ENCODE data around the gene REP15. TPM values are rescaled to one million over a fixed set of nuclear protein-coding genes. Genes with fewer than 3 reads are reported as not detected.

Gene REP15
- total RNA-seq, 1 experiment from 2014 or later, result 1.3 TPM

DNA sequence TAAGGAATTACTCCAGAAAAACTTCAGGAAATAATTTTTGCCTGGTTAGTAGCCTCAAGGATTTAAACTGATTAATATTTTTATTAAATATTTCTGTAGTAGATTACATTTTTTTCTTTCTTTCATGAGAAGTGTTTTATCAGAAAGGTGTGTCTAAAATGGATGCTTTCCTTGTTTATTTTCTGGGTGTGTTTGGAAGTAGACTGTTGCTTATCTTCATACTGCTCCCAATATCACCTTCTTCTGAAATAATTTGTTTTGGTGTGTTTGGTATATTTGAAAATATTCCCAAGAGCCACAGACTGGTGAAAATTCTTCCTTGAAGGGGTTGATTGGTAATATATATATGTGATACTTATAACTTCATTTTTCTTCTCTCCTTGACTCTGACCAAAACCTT is 10.1 kb upstream of the REP15 start:
- no peak overlapping the region for H2BK12ac ChIP-seq (ENCODE audit: insufficient read length, low read depth, low read length)
- H3K14ac ChIP-seq (ENCODE audit: insufficient read depth, low read length), result no peak overlapping the region
- H3K36me3 Mint-ChIP-seq (ENCODE audit: insufficient read depth in 1 of 3, low read depth in 3 of 3), result peaks cover 2 to 41% (median 16%) of the 10 kb centered on the region in 3 experiments; a peak in 6 of 7 replicates
- TF ChIP-seq, protein P1, sequence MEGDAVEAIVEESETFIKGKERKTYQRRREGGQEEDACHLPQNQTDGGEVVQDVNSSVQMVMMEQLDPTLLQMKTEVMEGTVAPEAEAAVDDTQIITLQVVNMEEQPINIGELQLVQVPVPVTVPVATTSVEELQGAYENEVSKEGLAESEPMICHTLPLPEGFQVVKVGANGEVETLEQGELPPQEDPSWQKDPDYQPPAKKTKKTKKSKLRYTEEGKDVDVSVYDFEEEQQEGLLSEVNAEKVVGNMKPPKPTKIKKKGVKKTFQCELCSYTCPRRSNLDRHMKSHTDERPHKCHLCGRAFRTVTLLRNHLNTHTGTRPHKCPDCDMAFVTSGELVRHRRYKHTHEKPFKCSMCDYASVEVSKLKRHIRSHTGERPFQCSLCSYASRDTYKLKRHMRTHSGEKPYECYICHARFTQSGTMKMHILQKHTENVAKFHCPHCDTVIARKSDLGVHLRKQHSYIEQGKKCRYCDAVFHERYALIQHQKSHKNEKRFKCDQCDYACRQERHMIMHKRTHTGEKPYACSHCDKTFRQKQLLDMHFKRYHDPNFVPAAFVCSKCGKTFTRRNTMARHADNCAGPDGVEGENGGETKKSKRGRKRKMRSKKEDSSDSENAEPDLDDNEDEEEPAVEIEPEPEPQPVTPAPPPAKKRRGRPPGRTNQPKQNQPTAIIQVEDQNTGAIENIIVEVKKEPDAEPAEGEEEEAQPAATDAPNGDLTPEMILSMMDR (conservative IDR thresholded peaks at IDR 0.05), result no peak
- no peak overlapping the region for H3K18ac ChIP-seq (ENCODE audit: insufficient read length, low read depth, low read length)
- no peak overlapping the region for H2BK15ac ChIP-seq (ENCODE audit: low read depth, low read length)
- H2BK5ac ChIP-seq (ENCODE audit: insufficient read length, low read length), result no peak overlapping the region
- H3K56ac ChIP-seq (ENCODE audit: insufficient read length, low read depth, low read length), result no peak overlapping the region
- no peak overlapping the region for H4K91ac ChIP-seq (ENCODE audit: insufficient read length, low read depth, low read length)
- no peak overlapping the region for H2AFZ ChIP-seq (ENCODE audit: low read length)
- no peaks in the 10 kb centered on the region for H4K20me1 ChIP-seq (ENCODE audit: control insufficient read depth, insufficient read depth, insufficient read length)
- H3K27ac ChIP-seq (ENCODE audit: insufficient read length, low read depth, low read length), result no peak overlapping the region
- H3K4me1 Mint-ChIP-seq, result no peaks in the 10 kb centered on the region
- no peak overlapping the region for H3K4me2 ChIP-seq (ENCODE audit: insufficient read depth, insufficient read length, low read length)
- no peak overlapping the region for H3T11ph ChIP-seq (ENCODE audit: low read length)
- H2BK20ac ChIP-seq (ENCODE audit: low read depth, low read length, poor library complexity, severe bottlenecking), result no peak overlapping the region
- H3K4me3 Mint-ChIP-seq, result no peak overlapping the region
- H3K23ac ChIP-seq (ENCODE audit: insufficient read length, low read depth, low read length), result no peak overlapping the region
- H2AK5ac ChIP-seq (ENCODE audit: insufficient read length, low read length), result no peak overlapping the region
- H3K79me2 ChIP-seq (ENCODE audit: insufficient read depth, low read length), result no peaks in the 10 kb centered on the region
- no peaks in the 10 kb centered on the region for H3K9me3 ChIP-seq (ENCODE audit: control insufficient read depth, low read depth, low read length)
- H3K4ac ChIP-seq (ENCODE audit: low read depth, low read length), result no peak overlapping the region
- H4K5ac ChIP-seq (ENCODE audit: insufficient read length, low read depth, low read length), result no peak overlapping the region
- DNase-seq, result no peak
- no peaks in the 10 kb centered on the region for H3K79me1 ChIP-seq (ENCODE audit: insufficient read depth, low read depth, low read length, poor library complexity, severe bottlenecking)
- H4K8ac ChIP-seq (replicated peaks; ENCODE audit: insufficient read length, low read depth, low read length), result no peak overlapping the region
- no peaks in the 10 kb centered on the region for H3K4me1 ChIP-seq (ENCODE audit: insufficient read depth, low read length)
- no peaks in the 10 kb centered on the region for H3K9me3 Mint-ChIP-seq
- no peaks in the 10 kb centered on the region for H3K27me3 ChIP-seq (ENCODE audit: insufficient read depth, low read length)
- H3K23me2 ChIP-seq (ENCODE audit: insufficient read length, low read depth, low read length, poor library complexity, severe bottlenecking), result no peaks in the 10 kb centered on the region
- no peak overlapping the region for H3K9ac ChIP-seq (ENCODE audit: extremely low read depth, insufficient read length, low read length)
- no peak overlapping the region for H2BK120ac ChIP-seq (ENCODE audit: low read depth, low read length, poor library complexity, severe bottlenecking)
- no peaks in the 10 kb centered on the region for H3K27me3 Mint-ChIP-seq (ENCODE audit: low read depth)
- no peak overlapping the region for H3K27ac Mint-ChIP-seq
